Measurements from ENCODE around the gene MSRB3. TPM values are rescaled to one million over a fixed set of nuclear protein-coding genes. Genes with fewer than 3 reads are reported as not detected.

Gene MSRB3
- total RNA-seq, 4 donors from 2014 or later, result 2.8 to 14.9 (median 9.3) TPM

GRCh38 chr12:65434737-65435136, 156.3 kb downstream of the MSRB3 start:
- Histone ChIP-seq H3K4me1 (no peaks in the 10 kb centered on the region), H3K27me3 (no peaks in the 10 kb centered on the region), H3K36me3 (no peaks in the 10 kb centered on the region), H3K9me3 (no peaks in the 10 kb centered on the region), H3K4me3 (no peak overlapping the region), H3K27ac (no peak overlapping the region)
- TF ChIP-seq POLR2A (IDR thresholded peaks at IDR 0.05), result no peak
- TF ChIP-seq CTCF (IDR thresholded peaks at IDR 0.05), result no peak
- no peak for DNase-seq

GRCh38 chr12:65443038-65443437, 164.6 kb downstream of the MSRB3 start:
- no peak for TF ChIP-seq POLR2A (IDR thresholded peaks at IDR 0.05)
- TF ChIP-seq CTCF (IDR thresholded peaks at IDR 0.05), result no peak
- no peaks in the 10 kb centered on the region for H3K4me1 ChIP-seq
- no peak for DNase-seq

GRCh38 chr12:65444996-65445395, 166.5 kb downstream of the MSRB3 start:
- no peaks in the 10 kb centered on the region for H3K4me1 ChIP-seq
- no peak overlapping the region for H3K27ac ChIP-seq
- H3K36me3 ChIP-seq, result no peaks in the 10 kb centered on the region
- no peak overlapping the region for H3K4me3 ChIP-seq
- no peaks in the 10 kb centered on the region for H3K27me3 ChIP-seq
- TF ChIP-seq CTCF (IDR thresholded peaks at IDR 0.05) (no peak), POLR2A (IDR thresholded peaks at IDR 0.05) (no peak)
- no peaks in the 10 kb centered on the region for H3K9me3 ChIP-seq
- no peak for DNase-seq

More at GRCh38 chr12:65443038-65443437, 164.6 kb downstream of the MSRB3 start:
- Histone ChIP-seq H3K27me3 (no peaks in the 10 kb centered on the region), H3K9me3 (no peaks in the 10 kb centered on the region), H3K4me3 (no peak overlapping the region), H3K36me3 (no peaks in the 10 kb centered on the region), H3K27ac (no peak overlapping the region)

- TF ChIP-seq CTCF (IDR thresholded peaks at IDR 0.05) (no peak), POLR2A (IDR thresholded peaks at IDR 0.05) (no peak)
- Histone ChIP-seq H3K36me3 (no peaks in the 10 kb centered on the region), H3K9me3 (no peaks in the 10 kb centered on the region), H3K4me1 (no peaks in the 10 kb centered on the region), H3K27me3 (no peaks in the 10 kb centered on the region), H3K27ac (no peak overlapping the region), H3K4me3 (no peak overlapping the region)
- DNase-seq, result no peak
These were observed 168.4 kb downstream of the MSRB3 start for GRCh38 chr12:65446901-65447300.

- no peak for TF ChIP-seq POLR2A (IDR thresholded peaks at IDR 0.05)
- no peak for TF ChIP-seq CTCF (IDR thresholded peaks at IDR 0.05)
- DNase-seq, result no peak
- Histone ChIP-seq H3K4me3 (no peak overlapping the region), H3K27me3 (no peaks in the 10 kb centered on the region), H3K27ac (no peak overlapping the region), H3K36me3 (no peaks in the 10 kb centered on the region), H3K4me1 (no peaks in the 10 kb centered on the region), H3K9me3 (no peaks in the 10 kb centered on the region)
These were observed 170.9 kb downstream of the MSRB3 start for GRCh38 chr12:65449400-65449799.

GRCh38 chr12:65450625-65451024, 172.1 kb downstream of the MSRB3 start:
- Histone ChIP-seq H3K4me1 (no peaks in the 10 kb centered on the region), H3K27ac (no peak overlapping the region), H3K36me3 (no peaks in the 10 kb centered on the region), H3K4me3 (no peak overlapping the region), H3K9me3 (no peaks in the 10 kb centered on the region), H3K27me3 (no peaks in the 10 kb centered on the region)
- TF ChIP-seq POLR2A (IDR thresholded peaks at IDR 0.05) (no peak), CTCF (IDR thresholded peaks at IDR 0.05) (no peak)
- DNase-seq, result no peak

All from Peyer's patch (tissue), 4 donors.